H1 (cell line): ENCODE measurements around the gene SLC25A4. TPM values are rescaled to one million over a fixed set of nuclear protein-coding genes. Genes with fewer than 3 reads are reported as not detected.

Experiments used
- CTCF ChIA-PET: fragments of 300-600 bp; sonication (Branson Sonifier 250); formaldehyde crosslinking; loops from one replicate; lab custom pipeline; 2021; ENCODE audit not compliant: partially characterized antibody; lab: Charles Lee
- POLR2A ChIA-PET: fragments of 300-600 bp; sonication (Branson Sonifier 250); formaldehyde crosslinking; loops from one replicate; lab custom pipeline; 2021; ENCODE audit warnings: inconsistent platforms; ENCODE audit not compliant: partially characterized antibody; lab: Charles Lee
- DNase-seq, 2 experiments: peaks; one replicate each; pipeline versions ENCODE4 v3.0.0 to v3.0.0-alpha.2; 2010 to 2022; ENCODE audit warnings: low spot score in 2 of 2, low read depth in 1 of 2, mixed read lengths in 1 of 2
- FAIRE-seq: peaks from 2 replicates; lab custom pipeline; 2011; peaks lifted over from hg19 to GRCh38; lab: Jason Lieb, UNC
- H2AFZ ChIP-seq: 2 replicates; pipeline ENCODE4 v1.8.1; 2012; ENCODE audit warnings: low read length, inconsistent platforms
- H2AK5ac ChIP-seq: 2 replicates; pipeline ENCODE4 v1.6.1; 2013; ENCODE audit warnings: low read depth, low read length
- H2BK120ac ChIP-seq: replicated peaks from 2 replicates; pipeline ENCODE3; 2013; ENCODE audit warnings: low read depth, low read length, inconsistent platforms
- H2BK12ac ChIP-seq: 2 replicates; pipeline ENCODE4 v1.6.1; 2013; ENCODE audit warnings: low read depth, low read length
- H2BK15ac ChIP-seq: 2 replicates; pipeline ENCODE4 v1.6.1; 2013; ENCODE audit warnings: low read length
- H2BK20ac ChIP-seq: 2 replicates; pipeline ENCODE4 v1.6.1; 2013; ENCODE audit warnings: low read length
- H2BK5ac ChIP-seq: 2 replicates; pipeline ENCODE4 v1.6.1; 2013; ENCODE audit warnings: low read depth, low read length
- H3K14ac ChIP-seq: 2 replicates; pipeline ENCODE4 v1.6.1; 2013; ENCODE audit warnings: inconsistent platforms; ENCODE audit not compliant: insufficient read length
- H3K18ac ChIP-seq: 2 replicates; pipeline ENCODE4 v1.6.1; 2013; ENCODE audit warnings: low read length; ENCODE audit errors: extremely low read depth
- H3K23ac ChIP-seq: 2 replicates; pipeline ENCODE4 v1.6.1; 2013; ENCODE audit warnings: inconsistent platforms; ENCODE audit not compliant: insufficient read length
- H3K23me2 ChIP-seq: 2 replicates; pipeline ENCODE4 v1.6.1; 2013; ENCODE audit warnings: low read depth, low read length
- H3K27ac ChIP-seq: 2 replicates; pipeline ENCODE4 v1.6.1; 2011; ENCODE audit warnings: low read depth, low read length, inconsistent platforms
- H3K27me3 ChIP-seq, 4 experiments: replicated peaks in 1 of 4; 1 replicate in 1 of 4; 2 replicates in 3 of 4; pipeline versions ENCODE4 v1.6.1 to v1.8.1; 2011 to 2013; ENCODE audit warnings: low read length in 3 of 4, mild to moderate bottlenecking in 3 of 4, inconsistent platforms in 2 of 4, mixed read lengths in 2 of 4, moderate library complexity in 1 of 4; ENCODE audit not compliant: control insufficient read depth in 3 of 4, insufficient read depth in 3 of 4; ENCODE audit errors: extremely low read depth in 1 of 4
- H3K36me3 ChIP-seq, 4 experiments: 2 replicates each; pipeline versions ENCODE4 v1.6.1 to v1.8.1; 2011 to 2013; ENCODE audit warnings: mild to moderate bottlenecking in 4 of 4, low read length in 3 of 4, moderate library complexity in 2 of 4, control low read depth in 1 of 4, inconsistent platforms in 1 of 4; ENCODE audit not compliant: insufficient read depth in 4 of 4, control insufficient read depth in 2 of 4
- H3K4ac ChIP-seq: replicated peaks from 2 replicates; pipeline ENCODE3; 2013; ENCODE audit warnings: low read length, low read depth, mixed read lengths, inconsistent platforms; ENCODE audit not compliant: insufficient read length
- H3K4me1 ChIP-seq, 4 experiments: replicated peaks in 1 of 4; 1 replicate in 1 of 4; 2 replicates in 3 of 4; pipeline versions ENCODE4 v1.6.1 to v1.8.1; 2011 to 2013; ENCODE audit warnings: low read length in 3 of 4, inconsistent platforms in 2 of 4, mixed read lengths in 1 of 4; ENCODE audit not compliant: insufficient read depth in 4 of 4, control insufficient read depth in 3 of 4
- H3K4me2 ChIP-seq, 2 experiments: 2 replicates each; pipeline versions ENCODE4 v1.6.1 to v1.8.1; 2011 to 2013; ENCODE audit warnings: low read depth in 2 of 2, low read length in 2 of 2, control low read depth in 1 of 2, inconsistent platforms in 1 of 2, mild to moderate bottlenecking in 1 of 2; ENCODE audit not compliant: insufficient read depth in 1 of 2
- H3K4me3 ChIP-seq, 4 experiments: fragments of 200-600, 300-600 bp in 1 of 4; sonication (generic), shearing (Covaris generic), sonication (Bioruptor Twin) in 1 of 4; 2 replicates each; pipeline versions ENCODE4 v1.5.1 to v1.8.1; 2011 to 2016; ENCODE audit warnings: low read length in 4 of 4, low read depth in 3 of 4, control low read depth in 2 of 4, inconsistent platforms in 2 of 4, mild to moderate bottlenecking in 2 of 4, mixed read lengths in 1 of 4, moderate library complexity in 1 of 4; ENCODE audit not compliant: insufficient read depth in 2 of 4; ENCODE audit errors: extremely low read depth in 1 of 4
- H3K56ac ChIP-seq: replicated peaks from 2 replicates; pipeline ENCODE3; 2013; ENCODE audit warnings: low read depth, mild to moderate bottlenecking, mixed read lengths, low read length, inconsistent platforms; ENCODE audit not compliant: insufficient read length
- H3K79me1 ChIP-seq: 2 replicates; pipeline ENCODE4 v1.6.1; 2013; ENCODE audit warnings: low read depth, low read length, control low read depth
- H3K79me2 ChIP-seq, 2 experiments: 2 replicates each; pipeline versions ENCODE4 v1.6.1 to v1.8.1; 2012 to 2013; ENCODE audit warnings: low read length in 2 of 2, mild to moderate bottlenecking in 2 of 2, inconsistent platforms in 1 of 2; ENCODE audit not compliant: insufficient read depth in 2 of 2, control insufficient read depth in 1 of 2
- H3K9ac ChIP-seq, 4 experiments: replicated peaks in 1 of 4; 1 replicate in 1 of 4; 2 replicates in 3 of 4; pipeline versions ENCODE4 v1.6.1 to v1.8.1; 2011 to 2013; ENCODE audit warnings: low read depth in 3 of 4, low read length in 3 of 4, control low read depth in 2 of 4, mild to moderate bottlenecking in 2 of 4, moderate library complexity in 2 of 4, inconsistent platforms in 1 of 4; ENCODE audit errors: extremely low read depth in 1 of 4
- H3K9me3 ChIP-seq, 2 experiments: 2 replicates each; pipeline versions ENCODE4 v1.6.1 to v1.8.1; 2012 to 2013; ENCODE audit warnings: mild to moderate bottlenecking in 2 of 2, moderate library complexity in 2 of 2, control low read depth in 1 of 2, inconsistent platforms in 1 of 2, low read depth in 1 of 2, low read length in 1 of 2, mixed read lengths in 1 of 2; ENCODE audit not compliant: insufficient read depth in 2 of 2
- H4K20me1 ChIP-seq, 2 experiments: replicated peaks in 1 of 2; 2 replicates each; pipeline versions ENCODE3 to v1.8.1; 2011 to 2013; ENCODE audit warnings: inconsistent platforms in 2 of 2, low read length in 2 of 2, mild to moderate bottlenecking in 1 of 2; ENCODE audit not compliant: insufficient read depth in 2 of 2, control insufficient read depth in 1 of 2
- H4K5ac ChIP-seq: 2 replicates; pipeline ENCODE4 v1.6.1; 2013; ENCODE audit warnings: low read length, low read depth, mixed read lengths, inconsistent platforms; ENCODE audit not compliant: insufficient read length
- H4K8ac ChIP-seq: 2 replicates; pipeline ENCODE4 v1.8.0; 2013; ENCODE audit warnings: mild to moderate bottlenecking, moderate library complexity, low read length, inconsistent platforms; ENCODE audit not compliant: insufficient read depth; ENCODE audit errors: extremely low read depth
- H4K91ac ChIP-seq: replicated peaks from 2 replicates; pipeline ENCODE3; 2013; ENCODE audit warnings: low read length, mixed read lengths, inconsistent platforms; ENCODE audit not compliant: insufficient read length
- RNF2 ChIP-seq: fragments of 200-900, 300-1000 bp; sonication (generic); IDR thresholded peaks from 2 replicates; pipeline ENCODE4 v1.7.1; 2016; ENCODE audit warnings: borderline replicate concordance, low read depth, mild to moderate bottlenecking, antibody characterized with exemption, low read length; ENCODE audit not compliant: poor library complexity, severe bottlenecking; ENCODE audit errors: missing control alignments
- WGBS, 2 experiments: shearing (Covaris generic) in 1 of 2; methylation state at CpG; one replicate each; pipeline versions ENCODE4 v1.1.6 to v1.1.7; 2013 to 2015; ENCODE audit warnings: low lambda C conversion rate in 2 of 2, mixed read lengths in 2 of 2, inconsistent platforms in 1 of 2, low coverage in 1 of 2, missing lambda C conversion rate in 1 of 2; ENCODE audit not compliant: insufficient replicate concordance in 2 of 2, insufficient coverage in 1 of 2, insufficient read length in 1 of 2; ENCODE audit errors: extremely low coverage in 1 of 2, missing lambda C conversion rate in 1 of 2; 5-methylcytosine and 5-hydroxymethylcytosine counted together
- polyA plus RNA-seq, 7 experiments: library from polyadenylated mRNA; depleted of rRNA in 3 of 7; stranded (reverse) in 5 of 7; unstranded in 2 of 7; fragments of >200 nt in 5 of 7; fragments of 200-250 nt in 2 of 7; gene quantifications; 1 replicate in 5 of 7; 2 replicates in 1 of 7; 4 replicates in 1 of 7; pipeline versions ENCODE4 v1.2.1 to v1.2.3, GENCODE V29; 2011 to 2013; ENCODE audit warnings: missing spikeins in 2 of 7, mixed read lengths in 2 of 7
- total RNA-seq: library from RNA; stranded (reverse); fragmentation: NEBNext Ultra II Directional; extraction: Animal tissue kit (Norgen Biotek cat#: 25700); gene quantifications from 2 replicates; pipeline ENCODE4 v1.2.1, GENCODE V29; 2021

Gene SLC25A4
- total and polyA plus RNA-seq, 2 of the 8 experiments (the other 6 are each of a cell fraction or from before 2014, with no cell fraction given), result 41.3 to 42.0 TPM

DNA sequence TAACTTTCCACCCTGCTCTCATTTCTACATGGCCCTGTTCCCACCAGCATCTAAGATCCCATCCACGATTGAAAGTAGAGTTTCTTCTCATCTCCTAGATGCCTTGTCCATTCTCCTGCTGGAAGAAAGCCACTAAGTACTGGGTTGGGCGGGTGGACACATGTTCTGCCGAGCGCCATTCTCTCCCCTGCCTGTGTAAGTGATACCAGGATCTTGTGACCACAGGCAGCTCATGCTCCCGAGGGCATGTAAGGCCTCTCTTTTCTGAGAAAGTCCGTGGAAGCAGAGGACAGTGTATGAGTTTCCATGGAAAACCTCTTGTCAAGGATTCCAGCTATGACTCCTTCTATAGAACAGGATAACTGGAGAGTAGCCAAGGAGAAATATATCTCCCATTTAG lies 3.3 kb upstream of the SLC25A4 start:
- H3K23ac ChIP-seq, result no peak overlapping the region
- no peak overlapping the region for H2AFZ ChIP-seq
- peaks cover 0 to 8% (median 5%) of the 10 kb centered on the region in 4 experiments; a peak in 5 of 7 replicates for H3K4me1 ChIP-seq
- no peak overlapping the region for H3K4me2 ChIP-seq
- peaks cover 0 to 10% of the 10 kb centered on the region in 2 experiments; a peak in 2 of 4 replicates for H3K79me2 ChIP-seq
- no peak overlapping the region for H3K18ac ChIP-seq
- H3K79me1 ChIP-seq, result no peaks in the 10 kb centered on the region; the same call in 1 of the 2 replicates
- no peak overlapping the region for H3K27ac ChIP-seq
- FAIRE-seq (no peak), DNase-seq (no peak)
- peaks cover 13% of the 10 kb centered on the region; the same call in 1 of the 2 replicates for H3K23me2 ChIP-seq
- no peak overlapping the region for H2BK12ac ChIP-seq
- no peak overlapping the region for H3K9ac ChIP-seq
- no peak overlapping the region for H2BK120ac ChIP-seq
- no peak overlapping the region for H2AK5ac ChIP-seq
- no peak overlapping the region for H2BK20ac ChIP-seq
- ChIA-PET POLR2A (no interaction called here), CTCF (interaction anchor here (1.0 to 11.4 kb wide), 6 partner anchors 11 to 898 kb away, joined by 3 to 167 read pairs (median 4); no protein-coding TSS in a partner anchor)
- no peak overlapping the region for H3K56ac ChIP-seq
- H3K27me3 ChIP-seq, result no peaks in the 10 kb centered on the region; a peak in 1 of 7 replicates
- H4K20me1 ChIP-seq, result peaks cover under 1 to 4% of the 10 kb centered on the region in 2 experiments
- no peak for TF ChIP-seq RNF2
- H2BK5ac ChIP-seq, result no peak overlapping the region
- H4K8ac ChIP-seq, result no peak overlapping the region
- no peak overlapping the region for H2BK15ac ChIP-seq
- 76% methylated on average over 6 of the region's 6 CpGs; no CpG with 5 or more reads in 1 of the 2 experiments for WGBS, 2 experiments
- no peak overlapping the region for H3K14ac ChIP-seq
- H3K9me3 ChIP-seq, result no peaks in the 10 kb centered on the region
- no peak overlapping the region for H3K4ac ChIP-seq
- peaks cover 0 to 2% (median under 1%) of the 10 kb centered on the region in 4 experiments; a peak in 2 of 8 replicates for H3K36me3 ChIP-seq
- no peak overlapping the region for H4K5ac ChIP-seq
- H4K91ac ChIP-seq, result no peak overlapping the region
- no peak overlapping the region for H3K4me3 ChIP-seq
